Measurements from ENCODE around the gene PCDHGA6. TPM values are rescaled to one million over a fixed set of nuclear protein-coding genes. Genes with fewer than 3 reads are reported as not detected.

PCDHGA6 gene
- total and polyA plus RNA-seq, 9 of the 15 experiments (the other 6 are each of a cell fraction or from before 2014, with no cell fraction given) = 0.01 to 0.18 (median 0.09) TPM; not detected in 1

GRCh38 chr5:141402553-141403243 lies 29.0 kb downstream of the PCDHGA6 start, which contains the start of gene PCDHGA9:
Gene PCDHGA9, plus strand, starts transcription at chr5:141402778. Its CDS starts 175 bp downstream, at chr5:141402953.
- WGBS (ENCODE audit: insufficient coverage, low coverage, missing lambda C conversion rate) = 11% methylated on average over 22 of the region's 27 CpGs
- intact Hi-C loops (cut with micrococcal nuclease) = no loop called here
- ATAC-seq (peak; percentile 78), FAIRE-seq (peak; percentile 68), DNase-seq (ENCODE audit: extremely low read depth in 1 of 4, low spot score in 3 of 4) (peak; percentile 34 to 60 (median 38))
- no TSS peak for BruUV-seq (replicated peaks)
- Histone ChIP-seq H3K27ac (ENCODE audit: extremely low read depth, low read depth, low read length) (no peak within 1 kb of the TSS), H3K79me2 (ENCODE audit: control insufficient read depth, insufficient read depth, low read length) (no peaks in the 10 kb centered on the region), H3K4me1 (replicated peaks in 1 of 2; ENCODE audit: control insufficient read depth in 2 of 2, insufficient read depth in 2 of 2, low read length in 2 of 2) (peaks cover 0 to 9% of the 10 kb centered on the region in 2 experiments; a peak in 3 of 5 replicates), H3K9me1 (ENCODE audit: control insufficient read depth, insufficient read depth, low read length) (no peaks in the 10 kb centered on the region), H3K4me3 (no peak within 1 kb of the TSS), H3K9me3 (replicated peaks; ENCODE audit: control insufficient read depth, insufficient read depth, low read depth, low read length) (peaks cover 2% of the 10 kb centered on the region; the same call in 1 of the 2 replicates), H3K9ac (ENCODE audit: insufficient read depth in 1 of 2, low read depth in 2 of 2, low read length in 2 of 2) (no peak within 1 kb of the TSS), H4K20me1 (replicated peaks; ENCODE audit: control insufficient read depth, insufficient read depth, low read length) (no peaks in the 10 kb centered on the region), H2AFZ (ENCODE audit: low read depth, low read length) (no peak within 1 kb of the TSS), H3K4me2 (ENCODE audit: insufficient read depth, low read length) (no peak within 1 kb of the TSS), H3K36me3 (ENCODE audit: control insufficient read depth, insufficient read depth, low read length) (no peaks in the 10 kb centered on the region), H3K27me3 (ENCODE audit: control insufficient read depth in 2 of 2, insufficient read depth in 2 of 2, low read length in 2 of 2) (peaks cover 3 to 30% of the 10 kb centered on the region in 2 experiments; a peak in 3 of 5 replicates)
- POLR2A ChIA-PET = no interaction called here
- in situ Hi-C loops (cut with MboI) = no loop called here
- CTCF ChIA-PET (ENCODE audit: low intra/inter-chr PET ratio) = interaction anchor here (1.2 to 2.1 kb wide), 2 partner anchors 122 to 161 kb away, joined by 5 to 10 read pairs; no protein-coding TSS in a partner anchor
- peak; percentile 72 for TF ChIP-seq ZSCAN29 (IDR thresholded peaks at IDR 0.05)
- TF ChIP-seq ZNF282 (CRISPR knock-in tag; IDR thresholded peaks at IDR 0.05) = no peak
- 0 out of 2 replicates have a peak, but pooled peaks have one; percentile 13 for TF ChIP-seq SMC3 (conservative IDR thresholded peaks at IDR 0.05; ENCODE audit: insufficient read depth, low read depth, low read length)
- peak; percentile 19; the same call in 1 of the 2 replicates for TF ChIP-seq REST (IDR thresholded peaks at IDR 0.05; ENCODE audit: borderline replicate concordance)
- TF ChIP-seq REST (CRISPR knock-in tag; IDR thresholded peaks at IDR 0.05; ENCODE audit: low read depth) = no peak
- peak; percentile 56 to 61 (median 59) for TF ChIP-seq CTCF (IDR thresholded peaks at IDR 0.05 in 2 of 3, conservative IDR thresholded peaks at IDR 0.05 in 1 of 3; ENCODE audit: insufficient read depth in 2 of 3, low read depth in 1 of 3, low read length in 3 of 3)
- no peak for TF ChIP-seq VEZF1 (CRISPR knock-in tag; IDR thresholded peaks at IDR 0.05)
- TF ChIP-seq RAD21 (CRISPR knock-in tag; conservative IDR thresholded peaks at IDR 0.05 in 1 of 2, IDR thresholded peaks at IDR 0.05 in 1 of 2) = peak in 1 of 2 experiments; percentile 41; a peak in 2 of 4 replicates
